Activated CD4-positive, alpha-beta memory T cell treated with anti-CD3 and anti-CD28 coated beads for 36 hours (primary cell): ENCODE measurements around the gene GCKR. TPM values are rescaled to one million over a fixed set of nuclear protein-coding genes. Genes with fewer than 3 reads are reported as not detected.

Experiments used
- CTCF ChIA-PET: fragments of 350-600 bp; sonication (Branson Sonifier 250); formaldehyde crosslinking; loops from one replicate; lab custom pipeline; 2021; ENCODE audit warnings: antibody characterized with exemption, inconsistent platforms; lab: Charles Lee
- POLR2A ChIA-PET: fragments of 350-600 bp; sonication (Branson Sonifier 250); formaldehyde crosslinking; loops from one replicate; lab custom pipeline; 2021; ENCODE audit warnings: antibody characterized with exemption; lab: Charles Lee
- DNase-seq: peaks from one replicate; pipeline ENCODE4 v3.0.0-alpha.2; 2020
- H3K27ac Mint-ChIP-seq: one replicate; pipeline ENCODE4 v1.8.0; 2021; ENCODE audit warnings: mixed read lengths
- H3K27me3 Mint-ChIP-seq: one replicate; pipeline ENCODE4 v1.8.0; 2021; ENCODE audit warnings: mixed read lengths
- H3K36me3 Mint-ChIP-seq: one replicate; pipeline ENCODE4 v1.8.0; 2021; ENCODE audit warnings: mixed read lengths
- H3K4me1 Mint-ChIP-seq: one replicate; pipeline ENCODE4 v1.8.0; 2021; ENCODE audit warnings: low read depth, mixed read lengths
- H3K4me3 Mint-ChIP-seq: one replicate; pipeline ENCODE4 v1.8.0; 2021; ENCODE audit warnings: mild to moderate bottlenecking, mixed read lengths
- H3K9me3 Mint-ChIP-seq: one replicate; pipeline ENCODE4 v1.8.0; 2021; ENCODE audit warnings: mixed read lengths
- intact Hi-C: fragments of 100-400 bp; cut with micrococcal nuclease; formaldehyde crosslinking; loops from one replicate; pipeline ENCODE4 v1.15.1; 2023
- total RNA-seq, 2 experiments: library from RNA; stranded (reverse); gene quantifications; one replicate each; pipeline ENCODE4 v1.2.3, GENCODE V29; 2021

The GCKR gene
- not detected for total RNA-seq

- H3K27ac Mint-ChIP-seq, result no peak within 1 kb of the TSS
- intact Hi-C loops, result no loop called here
- DNase-seq, result no peak
- H3K4me1 Mint-ChIP-seq, result peaks cover 3% of the 10 kb centered on the region
- peaks cover 39% of the 10 kb centered on the region for H3K27me3 Mint-ChIP-seq
- CTCF ChIA-PET, result no interaction called here
- POLR2A ChIA-PET, result no interaction called here
- H3K9me3 Mint-ChIP-seq, result no peaks in the 10 kb centered on the region
- peak within 1 kb of the TSS; percentile 63 for H3K4me3 Mint-ChIP-seq
- no peaks in the 10 kb centered on the region for H3K36me3 Mint-ChIP-seq
Observed at GRCh38 chr2:27496357-27497287, at the start of gene GCKR. Gene GCKR, plus strand, starts transcription at chr2:27496839. Its CDS starts 66 bp downstream, at chr2:27496905.

- H3K4me1 Mint-ChIP-seq, result peaks cover 4% of the 10 kb centered on the region
- peaks cover 1% of the 10 kb centered on the region for H3K36me3 Mint-ChIP-seq
- H3K4me3 Mint-ChIP-seq, result no peak overlapping the region
- intact Hi-C loops, result no loop called here
- no peaks in the 10 kb centered on the region for H3K9me3 Mint-ChIP-seq
- no peak for DNase-seq
- ChIA-PET POLR2A (no interaction called here), CTCF (interaction anchor here (0.6 to 1.2 kb wide), 2 partner anchors 22 to 37 kb away, joined by 3 read pairs; no protein-coding TSS in a partner anchor)
- H3K27me3 Mint-ChIP-seq, result no peaks in the 10 kb centered on the region
- H3K27ac Mint-ChIP-seq, result no peak overlapping the region
Observed at GRCh38 chr2:27448381-27448780, 48.3 kb upstream of the GCKR start.

GRCh38 chr2:27451095-27451494, 45.5 kb upstream of the GCKR start:
- H3K9me3 Mint-ChIP-seq, result no peaks in the 10 kb centered on the region
- CTCF ChIA-PET, result no interaction called here
- no peak overlapping the region for H3K4me3 Mint-ChIP-seq

GRCh38 chr2:27453968-27454367, 42.7 kb upstream of the GCKR start:
- intact Hi-C loops, result no loop called here
- DNase-seq, result no peak
- Mint-ChIP-seq H3K36me3 (peaks cover 4% of the 10 kb centered on the region), H3K4me1 (peaks cover 4% of the 10 kb centered on the region), H3K4me3 (no peak overlapping the region), H3K27me3 (no peaks in the 10 kb centered on the region), H3K9me3 (no peaks in the 10 kb centered on the region), H3K27ac (no peak overlapping the region)
- ChIA-PET POLR2A (no interaction called here), CTCF (no interaction called here)

More at GRCh38 chr2:27451095-27451494, 45.5 kb upstream of the GCKR start:
- POLR2A ChIA-PET, result no interaction called here
- H3K27ac Mint-ChIP-seq, result no peak overlapping the region
- peaks cover 4% of the 10 kb centered on the region for H3K4me1 Mint-ChIP-seq
- DNase-seq, result no peak
- H3K27me3 Mint-ChIP-seq, result no peaks in the 10 kb centered on the region
- intact Hi-C loops, result no loop called here
- peaks cover 4% of the 10 kb centered on the region for H3K36me3 Mint-ChIP-seq

- POLR2A ChIA-PET, result no interaction called here
Observed at GRCh38 chr2:27461118-27461517, 35.5 kb upstream of the GCKR start.

GRCh38 chr2:27464443-27464842, 32.2 kb upstream of the GCKR start:
- intact Hi-C loops, result no loop called here
- no peaks in the 10 kb centered on the region for H3K27me3 Mint-ChIP-seq
- no peaks in the 10 kb centered on the region for H3K9me3 Mint-ChIP-seq
- no peaks in the 10 kb centered on the region for H3K4me1 Mint-ChIP-seq
- no peak overlapping the region for H3K27ac Mint-ChIP-seq
- no peak for DNase-seq
- peaks cover 5% of the 10 kb centered on the region for H3K36me3 Mint-ChIP-seq
- CTCF ChIA-PET, result no interaction called here
- no peak overlapping the region for H3K4me3 Mint-ChIP-seq
- POLR2A ChIA-PET, result no interaction called here

More at GRCh38 chr2:27461118-27461517, 35.5 kb upstream of the GCKR start:
- intact Hi-C loops, result no loop called here
- H3K9me3 Mint-ChIP-seq, result no peaks in the 10 kb centered on the region
- H3K27ac Mint-ChIP-seq, result no peak overlapping the region
- peaks cover 6% of the 10 kb centered on the region for H3K36me3 Mint-ChIP-seq
- no peaks in the 10 kb centered on the region for H3K27me3 Mint-ChIP-seq
- no peaks in the 10 kb centered on the region for H3K4me1 Mint-ChIP-seq
- DNase-seq, result no peak
- CTCF ChIA-PET, result no interaction called here
- no peak overlapping the region for H3K4me3 Mint-ChIP-seq

- Mint-ChIP-seq H3K27me3 (no peaks in the 10 kb centered on the region), H3K4me1 (no peaks in the 10 kb centered on the region), H3K36me3 (peaks cover 8% of the 10 kb centered on the region), H3K4me3 (no peak overlapping the region), H3K27ac (no peak overlapping the region), H3K9me3 (no peaks in the 10 kb centered on the region)
- ChIA-PET CTCF (no interaction called here), POLR2A (no interaction called here)
- no peak for DNase-seq
- intact Hi-C loops, result no loop called here
Observed at GRCh38 chr2:27471961-27472360, 24.7 kb upstream of the GCKR start.

- peaks cover 18% of the 10 kb centered on the region for H3K4me1 Mint-ChIP-seq
- ChIA-PET CTCF (interaction anchor here (0.7 kb wide), 1 partner anchor 37 kb away, joined by 3 read pairs; no protein-coding TSS in a partner anchor), POLR2A (no interaction called here)
- no peak overlapping the region for H3K27ac Mint-ChIP-seq
- intact Hi-C loops, result no loop called here
- no peaks in the 10 kb centered on the region for H3K27me3 Mint-ChIP-seq
- DNase-seq, result no peak
- H3K4me3 Mint-ChIP-seq, result no peak overlapping the region
- H3K36me3 Mint-ChIP-seq, result peaks cover 3% of the 10 kb centered on the region
- no peaks in the 10 kb centered on the region for H3K9me3 Mint-ChIP-seq
Observed at GRCh38 chr2:27485496-27485895, 11.1 kb upstream of the GCKR start.

- Mint-ChIP-seq H3K27me3 (peaks cover 10% of the 10 kb centered on the region), H3K4me1 (peaks cover 30% of the 10 kb centered on the region), H3K9me3 (no peaks in the 10 kb centered on the region), H3K4me3 (peak overlapping the region; percentile 88), H3K36me3 (peaks cover 3% of the 10 kb centered on the region), H3K27ac (peak overlapping the region; percentile 76)
- CTCF ChIA-PET, result no interaction called here
- POLR2A ChIA-PET, result no interaction called here
- intact Hi-C loops, result loop anchor here (1.0 to 2.0 kb wide), 8 partner anchors 61 to 194 kb away; partner anchors contain the start of genes CCDC121, GPN1, GTF3C2 and NRBP1
- DNase-seq, result no peak
Observed at GRCh38 chr2:27489118-27489497, 7.5 kb upstream of the GCKR start.

GRCh38 chr2:27489498-27490397, 6.9 kb upstream of the GCKR start, which contains the start of gene IFT172:
Gene IFT172, minus strand, starts transcription at chr2:27489743. Its CDS starts 90 bp downstream, at chr2:27489653.
- peak within 1 kb of the TSS; percentile 88 for H3K4me3 Mint-ChIP-seq
- peaks cover 14% of the 10 kb centered on the region for H3K27me3 Mint-ChIP-seq
- H3K27ac Mint-ChIP-seq, result peak within 1 kb of the TSS; percentile 76
- DNase-seq, result peak; percentile 100
- intact Hi-C loops, result loop anchor here (1.0 to 2.0 kb wide), 8 partner anchors 61 to 194 kb away; partner anchors contain the start of genes CCDC121, GPN1, GTF3C2 and NRBP1
- ChIA-PET POLR2A (interaction anchor here (0.8 kb wide), 1 partner anchor 61 kb away, joined by 3 read pairs; the partner anchor contains the start of gene NRBP1), CTCF (no interaction called here)
- peaks cover 31% of the 10 kb centered on the region for H3K4me1 Mint-ChIP-seq
- H3K9me3 Mint-ChIP-seq, result no peaks in the 10 kb centered on the region
- peaks cover 3% of the 10 kb centered on the region for H3K36me3 Mint-ChIP-seq

- no peak for DNase-seq
- CTCF ChIA-PET, result no interaction called here
- peaks cover 3% of the 10 kb centered on the region for H3K36me3 Mint-ChIP-seq
- POLR2A ChIA-PET, result interaction anchor here (0.5 kb wide), 1 partner anchor 213 kb away, joined by 3 read pairs; no protein-coding TSS in a partner anchor
- H3K4me1 Mint-ChIP-seq, result peaks cover 31% of the 10 kb centered on the region
- H3K27ac Mint-ChIP-seq, result no peak overlapping the region
- H3K9me3 Mint-ChIP-seq, result no peaks in the 10 kb centered on the region
- H3K27me3 Mint-ChIP-seq, result peaks cover 36% of the 10 kb centered on the region
- intact Hi-C loops, result no loop called here
- no peak overlapping the region for H3K4me3 Mint-ChIP-seq
Observed at GRCh38 chr2:27492557-27492956, 4.1 kb upstream of the GCKR start.
